ENCODE data around the gene FBXL19. TPM values are rescaled to one million over a fixed set of nuclear protein-coding genes. Genes with fewer than 3 reads are reported as not detected.

The FBXL19 gene
- total RNA-seq, 1 donor from 2014 or later, result 6.3 TPM

GRCh38 chr16:30896889-30897733 is 26.3 kb upstream of the FBXL19 start:
- Histone ChIP-seq H3K4me1 (peaks cover 61% of the 10 kb centered on the region), H3K9me3 (replicated peaks) (no peaks in the 10 kb centered on the region), H3K4me3 (peak overlapping the region; percentile 76), H3K36me3 (peaks cover 4% of the 10 kb centered on the region), H3K27ac (replicated peaks) (peak overlapping the region; percentile 98), H3K27me3 (ENCODE audit: low read depth) (no peaks in the 10 kb centered on the region)
- DNase-seq, result peak; percentile 92
- no peak for TF ChIP-seq CTCF (IDR thresholded peaks at IDR 0.05; ENCODE audit: borderline replicate concordance)
- intact Hi-C loops (cut with micrococcal nuclease), result no loop called here

GRCh38 chr16:30899794-30900193 is 23.6 kb upstream of the FBXL19 start:
- no peak for TF ChIP-seq CTCF (IDR thresholded peaks at IDR 0.05; ENCODE audit: borderline replicate concordance)
- intact Hi-C loops (cut with micrococcal nuclease), result loop anchor here (10.0 kb wide), 1 partner anchor 55 kb away; no protein-coding TSS in a partner anchor

GRCh38 chr16:30900588-30900987 is 22.8 kb upstream of the FBXL19 start:
- intact Hi-C loops (cut with micrococcal nuclease), result loop anchor here (10.0 kb wide), 1 partner anchor 56 kb away; no protein-coding TSS in a partner anchor
- no peak overlapping the region for H3K27ac ChIP-seq (replicated peaks)
- H3K9me3 ChIP-seq (replicated peaks), result no peaks in the 10 kb centered on the region
- H3K4me1 ChIP-seq, result peaks cover 55% of the 10 kb centered on the region
- no peaks in the 10 kb centered on the region for H3K36me3 ChIP-seq
- TF ChIP-seq CTCF (IDR thresholded peaks at IDR 0.05; ENCODE audit: borderline replicate concordance), result no peak
- H3K4me3 ChIP-seq, result no peak overlapping the region
- no peak for DNase-seq
- H3K27me3 ChIP-seq (ENCODE audit: low read depth), result no peaks in the 10 kb centered on the region

More at GRCh38 chr16:30899794-30900193, 23.6 kb upstream of the FBXL19 start:
- Histone ChIP-seq H3K4me3 (no peak overlapping the region), H3K4me1 (peaks cover 61% of the 10 kb centered on the region), H3K27ac (replicated peaks) (no peak overlapping the region), H3K36me3 (no peaks in the 10 kb centered on the region), H3K9me3 (replicated peaks) (no peaks in the 10 kb centered on the region), H3K27me3 (ENCODE audit: low read depth) (no peaks in the 10 kb centered on the region)
- no peak for DNase-seq

GRCh38 chr16:30901201-30902028 is 22.0 kb upstream of the FBXL19 start:
- intact Hi-C loops (cut with micrococcal nuclease), result loop anchor here (10.0 kb wide), 1 partner anchor 57 kb away; no protein-coding TSS in a partner anchor
- peak overlapping the region; percentile 96 for H3K27ac ChIP-seq (replicated peaks)
- peaks cover 48% of the 10 kb centered on the region for H3K4me1 ChIP-seq
- no peaks in the 10 kb centered on the region for H3K36me3 ChIP-seq
- peak overlapping the region; percentile 71 for H3K4me3 ChIP-seq
- no peaks in the 10 kb centered on the region for H3K9me3 ChIP-seq (replicated peaks)
- H3K27me3 ChIP-seq (ENCODE audit: low read depth), result no peaks in the 10 kb centered on the region
- no peak for TF ChIP-seq CTCF (IDR thresholded peaks at IDR 0.05; ENCODE audit: borderline replicate concordance)
- no peak for DNase-seq
